A549 (cell line): ENCODE data around the gene SIK3. TPM values are rescaled to one million over a fixed set of nuclear protein-coding genes. Genes with fewer than 3 reads are reported as not detected.
"Not testable (repeated sequence)": the region's sequence is repeated elsewhere in the genome, so short reads cannot be mapped to it uniquely, and the experiment has no call there.

Experiments
- ATAC-seq, 2 experiments: fragments of 200-7000 bp in 1 of 2; fragments of >200 bp in 1 of 2; cut with Nextera tagmentation in 1 of 2; cut with Tn5 transposase in 1 of 2; 3 replicates each; pipeline versions ENCODE4 v1.8.0 to v1.9.1; 2018 to 2020; ENCODE audit warnings: mild to moderate bottlenecking in 1 of 2, moderate library complexity in 1 of 2
- CTCF ChIA-PET: fragments of 300-600 bp; sonication (Branson Sonifier 250); formaldehyde crosslinking; extraction: SDS; loops from one replicate; lab custom pipeline; 2021; ENCODE audit warnings: antibody characterized with exemption, inconsistent platforms; lab: Yijun Ruan, JAX
- POLR2A ChIA-PET: fragments of 350-600 bp; formaldehyde crosslinking; extraction: SDS; loops from one replicate; lab custom pipeline; 2021; ENCODE audit warnings: antibody characterized with exemption, inconsistent platforms; lab: Yijun Ruan, JAX
- DNase-seq, 2 experiments: peaks; one replicate each; pipeline versions ENCODE4 v3.0.0 to v3.0.0-alpha.2; 2011 to 2016; ENCODE audit warnings: low read depth in 1 of 2, low spot score in 1 of 2
- FAIRE-seq: peaks from 2 replicates; lab custom pipeline; 2011; peaks lifted over from hg19 to GRCh38; lab: Jason Lieb, UNC
- H3K27ac ChIP-seq, 2 experiments: fragments of >200 bp; sonication (Bioruptor Twin); formaldehyde crosslinking; 3 replicates each; pipeline ENCODE4 v1.5.1; 2016 to 2017
- H3K4me1 ChIP-seq: fragments of >200 bp; sonication (Bioruptor Twin); formaldehyde crosslinking; 3 replicates; pipeline ENCODE4 v1.6.1; 2016
- H3K4me2 ChIP-seq: fragments of >200 bp; sonication (Bioruptor Twin); formaldehyde crosslinking; 3 replicates; pipeline ENCODE4 v1.6.1; 2016
- H3K4me3 ChIP-seq: fragments of >200 bp; sonication (Bioruptor Twin); formaldehyde crosslinking; 3 replicates; pipeline ENCODE4 v1.5.1; 2016
- H3K9me3 ChIP-seq: fragments of >200 bp; sonication (Bioruptor Twin); formaldehyde crosslinking; 3 replicates; pipeline ENCODE4 v1.6.1; 2016
- BCL3 ChIP-seq: fragments of >200 bp; sonication (Bioruptor Twin); formaldehyde crosslinking; IDR thresholded peaks from 3 replicates; pipeline ENCODE4 v1.6.1; 2016
- BHLHE40 ChIP-seq: IDR thresholded peaks from 2 replicates; pipeline ENCODE4 v1.6.1; 2012; ENCODE audit warnings: low read depth, low read length, inconsistent platforms
- CBX2 ChIP-seq: fragments of 200-600 bp; sonication (generic); IDR thresholded peaks from 2 replicates; pipeline ENCODE4 v1.6.1; 2016; ENCODE audit warnings: low read depth, mild to moderate bottlenecking, borderline replicate concordance
- CHD4 ChIP-seq: fragments of 200-600 bp; sonication (generic); IDR thresholded peaks from 2 replicates; pipeline ENCODE4 v1.6.1; 2016; ENCODE audit warnings: antibody characterized with exemption, mild to moderate bottlenecking, borderline replicate concordance
- EHF ChIP-seq: fragments of 250-450 bp; sonication (Bioruptor Pico); IDR thresholded peaks from 2 replicates; pipeline ENCODE4 v1.5.0; 2020; ENCODE audit warnings: mild to moderate bottlenecking
- EHMT2 ChIP-seq: fragments of 200-600 bp; sonication (generic); IDR thresholded peaks from 2 replicates; pipeline ENCODE4 v1.6.1; 2016; ENCODE audit warnings: antibody characterized with exemption, low read depth, mild to moderate bottlenecking, moderate library complexity
- ESRRA ChIP-seq: fragments of 150-350 bp; IDR thresholded peaks from 2 replicates; pipeline ENCODE4 v1.6.1; 2014; ENCODE audit warnings: mild to moderate bottlenecking, low read length, borderline replicate concordance
- HOXB5 ChIP-seq: fragments of 250-450 bp; sonication (Bioruptor Pico); IDR thresholded peaks from 2 replicates; pipeline ENCODE4 v1.5.0; 2020; ENCODE audit warnings: mild to moderate bottlenecking, moderate library complexity
- JUNB ChIP-seq: fragments of >200 bp; sonication (Bioruptor Twin); formaldehyde crosslinking; IDR thresholded peaks from 2 replicates; pipeline ENCODE4 v1.6.1; 2016
- KDM1A ChIP-seq: fragments of 200-600 bp; sonication (generic); IDR thresholded peaks from 2 replicates; pipeline ENCODE4 v1.6.1; 2016; ENCODE audit warnings: low read depth, mild to moderate bottlenecking
- MAZ ChIP-seq: fragments of 150-350 bp; IDR thresholded peaks from 2 replicates; pipeline ENCODE4 v1.6.1; 2014; ENCODE audit warnings: antibody characterized with exemption, low read depth, low read length, borderline replicate concordance
- NPAS2 ChIP-seq: fragments of 250-450 bp; sonication (Bioruptor Pico); IDR thresholded peaks from 2 replicates; pipeline ENCODE4 v1.8.0; 2022; ENCODE audit warnings: mild to moderate bottlenecking, moderate library complexity, borderline replicate concordance
- POLR2A ChIP-seq: IDR thresholded peaks from 2 replicates; pipeline ENCODE4 v1.6.1; 2012; ENCODE audit warnings: mild to moderate bottlenecking, low read length
- RFX5 ChIP-seq: fragments of 450-650 bp; IDR thresholded peaks from 2 replicates; pipeline ENCODE4 v1.7.1; 2014; ENCODE audit warnings: antibody characterized with exemption, mild to moderate bottlenecking, moderate library complexity
- ZC3H11A ChIP-seq: fragments of 450-650 bp; IDR thresholded peaks from 2 replicates; pipeline ENCODE4 v1.6.1; 2014; ENCODE audit warnings: antibody characterized with exemption, mild to moderate bottlenecking
- ZFP36 ChIP-seq: fragments of 450-650 bp; IDR thresholded peaks from 2 replicates; pipeline ENCODE4 v1.6.1; 2014; ENCODE audit warnings: borderline replicate concordance; ENCODE audit not compliant: partially characterized antibody
- ZSCAN20 ChIP-seq: fragments of 250-450 bp; sonication (Bioruptor Pico); IDR thresholded peaks from 2 replicates; pipeline ENCODE4 v1.8.0; 2022; ENCODE audit warnings: mild to moderate bottlenecking, moderate library complexity
- WGBS: methylation state at CpG from one replicate; pipeline ENCODE4 v1.1.6; 2017; ENCODE audit errors: missing lambda C conversion rate; 5-methylcytosine and 5-hydroxymethylcytosine counted together
- polyA plus RNA-seq, 4 experiments: library from polyadenylated mRNA; depleted of rRNA in 3 of 4; stranded (reverse); fragments of >200 nt; fragmentation: RNase III in 1 of 4; extraction: RNeasy Plus Mini Kit Qiagen cat#74134 plus additional on column Dnase treatment in 1 of 4; gene quantifications; 2 replicates in 3 of 4; 3 replicates in 1 of 4; pipeline ENCODE4 v1.2.3, GENCODE V29; 2011 to 2017
- TF ChIP-seq, protein P1 (sequence below): fragments of >200 bp; sonication (Bioruptor Twin); formaldehyde crosslinking; IDR thresholded peaks from 2 replicates; pipeline ENCODE4 v1.6.1; 2016
- TF ChIP-seq, protein P2 (sequence below): IDR thresholded peaks from 2 replicates; pipeline ENCODE4 v1.6.1; 2012

SIK3 gene
- polyA plus RNA-seq, 2 of the 4 experiments (the other 2 are of a cell fraction): 8.2 to 9.0 TPM

DNA sequence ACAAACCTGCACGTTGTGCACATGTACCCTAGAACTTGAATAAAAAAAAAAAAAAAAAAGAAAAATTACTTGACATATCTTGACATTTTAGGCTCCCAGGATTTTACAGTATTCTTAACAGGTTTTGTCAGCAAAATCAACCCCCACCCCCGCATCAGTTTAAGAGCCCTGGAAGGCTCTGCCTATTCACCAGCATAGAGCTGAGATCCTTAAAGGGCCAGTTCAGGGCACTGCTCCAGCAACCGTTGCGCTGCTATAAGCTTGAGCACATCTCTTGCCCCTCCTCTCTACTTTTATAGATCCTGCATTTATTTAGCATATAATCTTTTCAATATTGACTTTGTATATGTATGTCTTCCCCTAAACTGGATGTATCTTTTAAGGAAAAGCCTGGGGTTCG, 45.2 kb upstream of the SIK3 start:
- FAIRE-seq (no peak), ATAC-seq (peak; percentile 73 to 74; a peak in 5 of 6 replicates), DNase-seq (peak; percentile 43 to 47)
- WGBS: 11% methylated on average over 5 of the region's 5 CpGs
- H3K4me2 ChIP-seq: peak overlapping the region; percentile 86
- CTCF ChIA-PET: interaction anchor here (0.6 to 1.3 kb wide), 2 partner anchors 38 to 314 kb away, joined by 3 to 4 read pairs; no protein-coding TSS in a partner anchor
- POLR2A ChIA-PET: interaction anchor here (0.6 to 2.8 kb wide), 2 partner anchors 36 to 608 kb away, joined by 4 to 22 read pairs; partner anchors contain the start of gene SIDT2
- peak overlapping the region; percentile 88 to 100 for H3K27ac ChIP-seq
- no peaks in the 10 kb centered on the region for H3K9me3 ChIP-seq
- H3K4me3 ChIP-seq: peak overlapping the region; percentile 97
- TF ChIP-seq MAZ (no peak), BHLHE40 (no peak), RFX5 (no peak), ZC3H11A (no peak), ZFP36 (no peak), EHMT2 (no peak), NPAS2 (CRISPR knock-in tag) (no peak), POLR2A (no peak), KDM1A (no peak)
- TF ChIP-seq, protein P1, sequence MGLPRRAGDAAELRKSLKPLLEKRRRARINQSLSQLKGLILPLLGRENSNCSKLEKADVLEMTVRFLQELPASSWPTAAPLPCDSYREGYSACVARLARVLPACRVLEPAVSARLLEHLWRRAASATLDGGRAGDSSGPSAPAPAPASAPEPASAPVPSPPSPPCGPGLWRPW: no peak
- H3K4me1 ChIP-seq: peaks cover 23% of the 10 kb centered on the region; the same call in 2 of the 3 replicates

GRCh38 chr11:117137223-117138086, 39.2 kb upstream of the SIK3 start:
- H3K4me2 ChIP-seq, H3K4me1 ChIP-seq, H3K4me3 ChIP-seq, DNase-seq, CTCF ChIA-PET, H3K27ac ChIP-seq, FAIRE-seq, POLR2A ChIA-PET, H3K9me3 ChIP-seq: not testable (repeated sequence)
- no CpG with 5 or more reads among the region's 15 CpGs for WGBS
- ATAC-seq: peak; percentile 57 to 71; a peak in 5 of 6 replicates

- H3K4me2 ChIP-seq, H3K9me3 ChIP-seq, POLR2A ChIA-PET, H3K27ac ChIP-seq, H3K4me3 ChIP-seq, DNase-seq, ATAC-seq, FAIRE-seq, CTCF ChIA-PET: not testable (repeated sequence)
- peaks cover 18% of the 10 kb centered on the region for H3K4me1 ChIP-seq
- WGBS: 83% methylated on average over 1 of the region's 4 CpGs
Observed at GRCh38 chr11:117134979-117135378, 36.8 kb upstream of the SIK3 start.

GRCh38 chr11:117134431-117134830, 36.2 kb upstream of the SIK3 start:
- no peak for DNase-seq
- ATAC-seq: no peak
- H3K4me2 ChIP-seq: no peak overlapping the region
- POLR2A ChIA-PET: no interaction called here
- H3K4me1 ChIP-seq: peaks cover 20% of the 10 kb centered on the region
- WGBS: 67% methylated on average over 2 of the region's 3 CpGs
- TF ChIP-seq ZSCAN20 (CRISPR knock-in tag) (no peak), ESRRA (no peak), HOXB5 (CRISPR knock-in tag) (no peak), JUNB (no peak)
- no peak overlapping the region for H3K4me3 ChIP-seq
- CTCF ChIA-PET: interaction anchor here (1.8 kb wide), 1 partner anchor 28 kb away, joined by 10 read pairs; no protein-coding TSS in a partner anchor
- no peaks in the 10 kb centered on the region for H3K9me3 ChIP-seq
- FAIRE-seq: no peak
- no peak overlapping the region for H3K27ac ChIP-seq

DNA sequence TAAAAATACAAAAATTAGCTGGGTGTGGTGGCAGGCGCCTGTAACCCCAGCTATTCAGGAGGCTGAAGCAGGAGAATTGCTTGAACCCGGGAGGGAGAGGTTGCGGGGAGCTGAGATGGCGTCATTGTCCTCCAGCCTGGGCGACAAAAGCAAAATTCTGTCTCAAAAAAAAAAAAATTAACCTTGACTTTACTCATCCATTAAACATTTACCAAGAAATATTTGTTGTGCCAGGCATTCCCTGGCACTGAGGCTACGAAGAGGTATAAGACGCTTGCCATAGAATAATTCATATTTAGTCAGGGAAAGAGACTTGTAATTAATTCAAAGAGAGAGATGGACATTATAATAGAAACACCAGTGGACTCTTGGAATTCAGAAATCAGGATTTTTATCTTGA, 32.7 kb upstream of the SIK3 start:
- FAIRE-seq (no peak), DNase-seq (peak in 1 of 2 experiments; percentile 29), ATAC-seq (peak in 1 of 2 experiments; percentile 39; a peak in 2 of 6 replicates)
- WGBS: 1% methylated on average over 7 of the region's 7 CpGs
- H3K4me2 ChIP-seq: peak overlapping the region; percentile 42
- ChIA-PET CTCF (interaction anchor here (1.7 kb wide), 1 partner anchor 25 kb away, joined by 5 read pairs; no protein-coding TSS in a partner anchor), POLR2A (no interaction called here)
- peak overlapping the region; percentile 7 to 73 for H3K27ac ChIP-seq
- H3K4me1 ChIP-seq: peaks cover 21% of the 10 kb centered on the region
- no peak overlapping the region for H3K4me3 ChIP-seq
- H3K9me3 ChIP-seq: no peaks in the 10 kb centered on the region
- TF ChIP-seq EHF (CRISPR knock-in tag) (no peak), CBX2 (no peak), ESRRA (no peak), CHD4 (no peak), BCL3 (no peak), POLR2A (no peak)
- TF ChIP-seq, protein P1: no peak
- TF ChIP-seq, protein P2, sequence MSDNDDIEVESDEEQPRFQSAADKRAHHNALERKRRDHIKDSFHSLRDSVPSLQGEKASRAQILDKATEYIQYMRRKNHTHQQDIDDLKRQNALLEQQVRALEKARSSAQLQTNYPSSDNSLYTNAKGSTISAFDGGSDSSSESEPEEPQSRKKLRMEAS: no peak

DNA sequence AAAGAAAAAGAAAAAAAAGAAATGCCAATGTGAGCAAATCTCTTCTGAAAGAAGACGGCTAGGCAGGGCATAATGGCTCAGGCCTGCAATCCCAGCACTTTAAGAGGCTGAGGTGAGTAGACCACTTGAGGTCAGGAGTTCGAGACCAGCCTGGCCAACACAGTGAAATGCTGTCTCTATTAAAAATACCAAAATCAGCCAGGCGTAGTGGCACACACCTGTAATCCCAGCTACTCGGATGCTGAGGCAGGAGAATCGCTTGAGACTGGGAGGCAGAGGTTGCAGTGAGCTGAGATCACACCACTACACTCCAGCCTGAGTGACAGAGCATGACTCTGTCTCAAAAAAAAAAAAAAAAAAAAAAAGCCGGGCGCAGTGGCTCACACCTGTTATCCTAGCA, 32.2 kb upstream of the SIK3 start:
- 67% methylated on average over 7 of the region's 7 CpGs for WGBS
- Histone ChIP-seq H3K4me2 (peak overlapping the region; percentile 42), H3K4me1 (peaks cover 21% of the 10 kb centered on the region), H3K27ac (peak overlapping the region; percentile 7 to 73)
- H3K4me3 ChIP-seq, H3K9me3 ChIP-seq, DNase-seq, POLR2A ChIA-PET, ATAC-seq, FAIRE-seq: not testable (repeated sequence)
- CTCF ChIA-PET: interaction anchor here (1.7 kb wide), 1 partner anchor 24 kb away, joined by 5 read pairs; no protein-coding TSS in a partner anchor
